H1 (cell line): ENCODE results near the gene RFX6. TPM values are rescaled to one million over a fixed set of nuclear protein-coding genes. Genes with fewer than 3 reads are reported as not detected.

Experiments
- CTCF ChIA-PET: fragments of 300-600 bp; sonication (Branson Sonifier 250); formaldehyde crosslinking; loops from one replicate; lab custom pipeline; 2021; ENCODE audit not compliant: partially characterized antibody; lab: Charles Lee
- POLR2A ChIA-PET: fragments of 300-600 bp; sonication (Branson Sonifier 250); formaldehyde crosslinking; loops from one replicate; lab custom pipeline; 2021; ENCODE audit warnings: inconsistent platforms; ENCODE audit not compliant: partially characterized antibody; lab: Charles Lee
- DNase-seq, 2 experiments: peaks; one replicate each; pipeline versions ENCODE4 v3.0.0 to v3.0.0-alpha.2; 2010 to 2022; ENCODE audit warnings: low spot score in 2 of 2, low read depth in 1 of 2, mixed read lengths in 1 of 2
- FAIRE-seq: peaks from 2 replicates; lab custom pipeline; 2011; peaks lifted over from hg19 to GRCh38; lab: Jason Lieb, UNC
- H2AFZ ChIP-seq: 2 replicates; pipeline ENCODE4 v1.8.1; 2012; ENCODE audit warnings: low read length, inconsistent platforms
- H2AK5ac ChIP-seq: 2 replicates; pipeline ENCODE4 v1.6.1; 2013; ENCODE audit warnings: low read depth, low read length
- H2BK120ac ChIP-seq: replicated peaks from 2 replicates; pipeline ENCODE3; 2013; ENCODE audit warnings: low read depth, low read length, inconsistent platforms
- H2BK12ac ChIP-seq: 2 replicates; pipeline ENCODE4 v1.6.1; 2013; ENCODE audit warnings: low read depth, low read length
- H2BK15ac ChIP-seq: 2 replicates; pipeline ENCODE4 v1.6.1; 2013; ENCODE audit warnings: low read length
- H2BK20ac ChIP-seq: 2 replicates; pipeline ENCODE4 v1.6.1; 2013; ENCODE audit warnings: low read length
- H2BK5ac ChIP-seq: 2 replicates; pipeline ENCODE4 v1.6.1; 2013; ENCODE audit warnings: low read depth, low read length
- H3K14ac ChIP-seq: 2 replicates; pipeline ENCODE4 v1.6.1; 2013; ENCODE audit warnings: inconsistent platforms; ENCODE audit not compliant: insufficient read length
- H3K18ac ChIP-seq: 2 replicates; pipeline ENCODE4 v1.6.1; 2013; ENCODE audit warnings: low read length; ENCODE audit errors: extremely low read depth
- H3K23ac ChIP-seq: 2 replicates; pipeline ENCODE4 v1.6.1; 2013; ENCODE audit warnings: inconsistent platforms; ENCODE audit not compliant: insufficient read length
- H3K23me2 ChIP-seq: 2 replicates; pipeline ENCODE4 v1.6.1; 2013; ENCODE audit warnings: low read depth, low read length
- H3K27ac ChIP-seq: 2 replicates; pipeline ENCODE4 v1.6.1; 2011; ENCODE audit warnings: low read depth, low read length, inconsistent platforms
- H3K27me3 ChIP-seq, 4 experiments: replicated peaks in 1 of 4; 1 replicate in 1 of 4; 2 replicates in 3 of 4; pipeline versions ENCODE4 v1.6.1 to v1.8.1; 2011 to 2013; ENCODE audit warnings: low read length in 3 of 4, mild to moderate bottlenecking in 3 of 4, inconsistent platforms in 2 of 4, mixed read lengths in 2 of 4, moderate library complexity in 1 of 4; ENCODE audit not compliant: control insufficient read depth in 3 of 4, insufficient read depth in 3 of 4; ENCODE audit errors: extremely low read depth in 1 of 4
- H3K36me3 ChIP-seq, 4 experiments: 2 replicates each; pipeline versions ENCODE4 v1.6.1 to v1.8.1; 2011 to 2013; ENCODE audit warnings: mild to moderate bottlenecking in 4 of 4, low read length in 3 of 4, moderate library complexity in 2 of 4, control low read depth in 1 of 4, inconsistent platforms in 1 of 4; ENCODE audit not compliant: insufficient read depth in 4 of 4, control insufficient read depth in 2 of 4
- H3K4ac ChIP-seq: replicated peaks from 2 replicates; pipeline ENCODE3; 2013; ENCODE audit warnings: low read length, low read depth, mixed read lengths, inconsistent platforms; ENCODE audit not compliant: insufficient read length
- H3K4me1 ChIP-seq, 4 experiments: replicated peaks in 1 of 4; 1 replicate in 1 of 4; 2 replicates in 3 of 4; pipeline versions ENCODE4 v1.6.1 to v1.8.1; 2011 to 2013; ENCODE audit warnings: low read length in 3 of 4, inconsistent platforms in 2 of 4, mixed read lengths in 1 of 4; ENCODE audit not compliant: insufficient read depth in 4 of 4, control insufficient read depth in 3 of 4
- H3K4me2 ChIP-seq, 2 experiments: 2 replicates each; pipeline versions ENCODE4 v1.6.1 to v1.8.1; 2011 to 2013; ENCODE audit warnings: low read depth in 2 of 2, low read length in 2 of 2, control low read depth in 1 of 2, inconsistent platforms in 1 of 2, mild to moderate bottlenecking in 1 of 2; ENCODE audit not compliant: insufficient read depth in 1 of 2
- H3K4me3 ChIP-seq, 4 experiments: fragments of 200-600, 300-600 bp in 1 of 4; sonication (generic), shearing (Covaris generic), sonication (Bioruptor Twin) in 1 of 4; 2 replicates each; pipeline versions ENCODE4 v1.5.1 to v1.8.1; 2011 to 2016; ENCODE audit warnings: low read length in 4 of 4, low read depth in 3 of 4, control low read depth in 2 of 4, inconsistent platforms in 2 of 4, mild to moderate bottlenecking in 2 of 4, mixed read lengths in 1 of 4, moderate library complexity in 1 of 4; ENCODE audit not compliant: insufficient read depth in 2 of 4; ENCODE audit errors: extremely low read depth in 1 of 4
- H3K56ac ChIP-seq: replicated peaks from 2 replicates; pipeline ENCODE3; 2013; ENCODE audit warnings: low read depth, mild to moderate bottlenecking, mixed read lengths, low read length, inconsistent platforms; ENCODE audit not compliant: insufficient read length
- H3K79me1 ChIP-seq: 2 replicates; pipeline ENCODE4 v1.6.1; 2013; ENCODE audit warnings: low read depth, low read length, control low read depth
- H3K79me2 ChIP-seq, 2 experiments: 2 replicates each; pipeline versions ENCODE4 v1.6.1 to v1.8.1; 2012 to 2013; ENCODE audit warnings: low read length in 2 of 2, mild to moderate bottlenecking in 2 of 2, inconsistent platforms in 1 of 2; ENCODE audit not compliant: insufficient read depth in 2 of 2, control insufficient read depth in 1 of 2
- H3K9ac ChIP-seq, 4 experiments: replicated peaks in 1 of 4; 1 replicate in 1 of 4; 2 replicates in 3 of 4; pipeline versions ENCODE4 v1.6.1 to v1.8.1; 2011 to 2013; ENCODE audit warnings: low read depth in 3 of 4, low read length in 3 of 4, control low read depth in 2 of 4, mild to moderate bottlenecking in 2 of 4, moderate library complexity in 2 of 4, inconsistent platforms in 1 of 4; ENCODE audit errors: extremely low read depth in 1 of 4
- H3K9me3 ChIP-seq, 2 experiments: 2 replicates each; pipeline versions ENCODE4 v1.6.1 to v1.8.1; 2012 to 2013; ENCODE audit warnings: mild to moderate bottlenecking in 2 of 2, moderate library complexity in 2 of 2, control low read depth in 1 of 2, inconsistent platforms in 1 of 2, low read depth in 1 of 2, low read length in 1 of 2, mixed read lengths in 1 of 2; ENCODE audit not compliant: insufficient read depth in 2 of 2
- H4K20me1 ChIP-seq, 2 experiments: replicated peaks in 1 of 2; 2 replicates each; pipeline versions ENCODE3 to v1.8.1; 2011 to 2013; ENCODE audit warnings: inconsistent platforms in 2 of 2, low read length in 2 of 2, mild to moderate bottlenecking in 1 of 2; ENCODE audit not compliant: insufficient read depth in 2 of 2, control insufficient read depth in 1 of 2
- H4K5ac ChIP-seq: 2 replicates; pipeline ENCODE4 v1.6.1; 2013; ENCODE audit warnings: low read length, low read depth, mixed read lengths, inconsistent platforms; ENCODE audit not compliant: insufficient read length
- H4K8ac ChIP-seq: 2 replicates; pipeline ENCODE4 v1.8.0; 2013; ENCODE audit warnings: mild to moderate bottlenecking, moderate library complexity, low read length, inconsistent platforms; ENCODE audit not compliant: insufficient read depth; ENCODE audit errors: extremely low read depth
- H4K91ac ChIP-seq: replicated peaks from 2 replicates; pipeline ENCODE3; 2013; ENCODE audit warnings: low read length, mixed read lengths, inconsistent platforms; ENCODE audit not compliant: insufficient read length
- ASH2L ChIP-seq: fragments of 200-600, 300-600 bp; sonication (generic); IDR thresholded peaks from one replicate; pipeline ENCODE4 v1.7.1; 2017; ENCODE audit warnings: low read length
- JUND ChIP-seq: IDR thresholded peaks from 2 replicates; pipeline ENCODE4 v1.6.1; 2011; ENCODE audit warnings: mild to moderate bottlenecking, improper control_type of control experiment, low read length
- SIN3A ChIP-seq, 2 experiments: IDR thresholded peaks in 1 of 2; conservative IDR thresholded peaks in 1 of 2; 2 replicates each; pipeline ENCODE4 v1.6.1; 2011 to 2012; ENCODE audit warnings: low read length in 2 of 2, improper control_type of control experiment in 1 of 2, low read depth in 1 of 2, mild to moderate bottlenecking in 1 of 2
- SP2 ChIP-seq: IDR thresholded peaks from 2 replicates; pipeline ENCODE4 v1.6.1; 2012; ENCODE audit warnings: mild to moderate bottlenecking, low read length, inconsistent platforms
- YY1 ChIP-seq: IDR thresholded peaks from 2 replicates; pipeline ENCODE4 v1.6.1; 2011; ENCODE audit warnings: low read depth, mild to moderate bottlenecking, low read length
- WGBS, 2 experiments: shearing (Covaris generic) in 1 of 2; methylation state at CpG; one replicate each; pipeline versions ENCODE4 v1.1.6 to v1.1.7; 2013 to 2015; ENCODE audit warnings: low lambda C conversion rate in 2 of 2, mixed read lengths in 2 of 2, inconsistent platforms in 1 of 2, low coverage in 1 of 2, missing lambda C conversion rate in 1 of 2; ENCODE audit not compliant: insufficient replicate concordance in 2 of 2, insufficient coverage in 1 of 2, insufficient read length in 1 of 2; ENCODE audit errors: extremely low coverage in 1 of 2, missing lambda C conversion rate in 1 of 2; 5-methylcytosine and 5-hydroxymethylcytosine counted together
- polyA plus RNA-seq, 7 experiments: library from polyadenylated mRNA; depleted of rRNA in 3 of 7; stranded (reverse) in 5 of 7; unstranded in 2 of 7; fragments of >200 nt in 5 of 7; fragments of 200-250 nt in 2 of 7; gene quantifications; 1 replicate in 5 of 7; 2 replicates in 1 of 7; 4 replicates in 1 of 7; pipeline versions ENCODE4 v1.2.1 to v1.2.3, GENCODE V29; 2011 to 2013; ENCODE audit warnings: missing spikeins in 2 of 7, mixed read lengths in 2 of 7
- total RNA-seq: library from RNA; stranded (reverse); fragmentation: NEBNext Ultra II Directional; extraction: Animal tissue kit (Norgen Biotek cat#: 25700); gene quantifications from 2 replicates; pipeline ENCODE4 v1.2.1, GENCODE V29; 2021

The RFX6 gene
- total and polyA plus RNA-seq, 2 of the 8 experiments (the other 6 are each of a cell fraction or from before 2014, with no cell fraction given) = not detected

GRCh38 chr6:116928677-116929076 is 51.6 kb downstream of the RFX6 start:
- Histone ChIP-seq H3K14ac (no peak overlapping the region), H2BK15ac (no peak overlapping the region), H3K79me2 (no peaks in the 10 kb centered on the region), H4K5ac (no peak overlapping the region), H3K9ac (no peak overlapping the region), H3K23ac (peak overlapping the region; percentile 47), H3K27ac (no peak overlapping the region), H4K91ac (no peak overlapping the region), H3K4me3 (no peak overlapping the region), H3K9me3 (no peaks in the 10 kb centered on the region), H3K4me1 (no peaks in the 10 kb centered on the region), H2BK12ac (no peak overlapping the region), H2BK5ac (no peak overlapping the region), H3K4ac (no peak overlapping the region), H3K18ac (no peak overlapping the region), H3K23me2 (no peaks in the 10 kb centered on the region; the same call in 1 of the 2 replicates), H3K56ac (no peak overlapping the region), H2AFZ (peak overlapping the region; percentile 27; the same call in 1 of the 2 replicates), H3K27me3 (no peaks in the 10 kb centered on the region), H2BK20ac (no peak overlapping the region), H4K20me1 (no peaks in the 10 kb centered on the region), H3K79me1 (no peaks in the 10 kb centered on the region), H2BK120ac (no peak overlapping the region), H4K8ac (no peak overlapping the region), H3K36me3 (no peaks in the 10 kb centered on the region), H3K4me2 (no peak overlapping the region), H2AK5ac (no peak overlapping the region)
- 66% methylated on average over 6 of the region's 6 CpGs; no CpG with 5 or more reads in 1 of the 2 experiments for WGBS, 2 experiments
- DNase-seq = no peak
- POLR2A ChIA-PET = no interaction called here
- no peak for FAIRE-seq
- TF ChIP-seq ASH2L = no peak
- TF ChIP-seq SIN3A (conservative IDR thresholded peaks at IDR 0.05 in 1 of 2, IDR thresholded peaks at IDR 0.05 in 1 of 2; ENCODE audit: low read depth in 1 of 2, low read length in 2 of 2) = no peak
- no peak for TF ChIP-seq YY1
- no peak for TF ChIP-seq SP2
- no peak for TF ChIP-seq JUND
- CTCF ChIA-PET = no interaction called here
